Stimulated activated CD4-positive, alpha-beta T cell treated with anti-CD3 and anti-CD28 coated beads, TNF-alpha, amount 100 ng/mL, for 48 hours (primary cell): Measurements from ENCODE around the gene CNPY1.
"Not testable (repeated sequence)": the region's sequence is repeated elsewhere in the genome, so short reads cannot be mapped to it uniquely, and the experiment has no call there.

Experiments
- DNase-seq, 3 donors: peaks; one replicate each; pipeline ENCODE4 v3.0.0-alpha.2; 2020; ENCODE audit warnings: low read depth in 3 of 3

CNPY1 gene

GRCh38 chr7:155533120-155533826, 13.1 kb downstream of the CNPY1 start:
- no peak for DNase-seq

DNA sequence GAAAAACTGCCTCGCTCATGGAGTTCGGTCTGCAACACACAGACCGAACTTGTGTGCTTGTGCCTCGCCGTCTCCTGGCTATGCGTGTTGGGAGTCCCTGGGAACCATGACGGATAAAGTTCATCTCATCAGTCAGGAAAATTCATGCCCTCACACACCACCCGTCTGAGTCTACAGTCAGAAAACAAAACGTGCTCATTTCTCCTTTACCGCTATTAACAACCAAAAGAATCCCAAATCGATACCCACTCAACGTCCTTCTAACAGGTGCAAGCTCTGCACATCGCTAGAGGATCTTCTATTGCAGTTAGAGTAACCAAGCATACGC, 13.6 kb downstream of the CNPY1 start:
- DNase-seq: no peak

GRCh38 chr7:155531681-155532080, 14.7 kb downstream of the CNPY1 start:
- DNase-seq: no peak

- DNase-seq: no peak
Measured at GRCh38 chr7:155530601-155531000, 15.8 kb downstream of the CNPY1 start.

GRCh38 chr7:155529845-155530244, 16.5 kb downstream of the CNPY1 start:
- DNase-seq: no peak

DNA sequence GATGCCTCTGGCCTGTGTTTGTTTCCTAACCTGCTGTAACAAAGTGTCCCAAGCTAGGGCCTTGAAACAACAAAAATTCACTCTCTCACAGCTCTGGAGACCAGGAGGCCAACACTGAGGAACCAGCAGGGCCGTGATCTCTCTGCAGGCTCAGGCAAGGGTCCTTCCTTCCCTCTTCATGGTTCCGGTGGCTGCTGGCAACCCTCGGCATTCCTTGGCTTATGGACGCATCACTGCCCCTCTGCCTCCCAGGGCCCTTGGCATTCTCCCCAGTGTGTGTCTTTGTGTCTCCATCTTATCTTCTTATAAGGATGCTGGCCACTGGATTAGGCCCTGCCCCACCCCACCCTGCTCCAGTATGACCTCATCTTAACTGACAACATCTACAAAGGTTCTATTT, 17.0 kb downstream of the CNPY1 start:
- no peak for DNase-seq

DNA sequence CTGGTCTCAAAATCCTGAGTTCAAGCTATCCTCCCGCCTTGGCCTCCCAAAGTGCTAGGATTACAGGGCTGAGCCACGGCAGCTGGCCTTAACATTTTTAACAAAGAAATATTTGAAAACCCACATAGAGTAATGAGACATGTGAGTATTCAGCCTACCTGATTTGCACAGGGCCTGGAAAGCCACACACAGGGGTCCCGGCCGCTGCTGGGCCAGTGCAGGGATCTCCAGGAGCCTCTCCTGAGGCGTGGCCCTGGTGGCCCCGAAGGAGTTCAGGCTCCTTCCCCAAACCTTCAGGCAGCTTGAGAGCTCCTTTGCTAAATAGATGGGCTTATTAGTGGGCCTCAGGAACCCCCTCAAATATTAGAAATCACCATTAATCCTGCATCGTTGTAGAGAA, 18.7 kb downstream of the CNPY1 start:
- DNase-seq: no peak

GRCh38 chr7:155526225-155526624, 20.1 kb downstream of the CNPY1 start:
- DNase-seq: no peak

DNA sequence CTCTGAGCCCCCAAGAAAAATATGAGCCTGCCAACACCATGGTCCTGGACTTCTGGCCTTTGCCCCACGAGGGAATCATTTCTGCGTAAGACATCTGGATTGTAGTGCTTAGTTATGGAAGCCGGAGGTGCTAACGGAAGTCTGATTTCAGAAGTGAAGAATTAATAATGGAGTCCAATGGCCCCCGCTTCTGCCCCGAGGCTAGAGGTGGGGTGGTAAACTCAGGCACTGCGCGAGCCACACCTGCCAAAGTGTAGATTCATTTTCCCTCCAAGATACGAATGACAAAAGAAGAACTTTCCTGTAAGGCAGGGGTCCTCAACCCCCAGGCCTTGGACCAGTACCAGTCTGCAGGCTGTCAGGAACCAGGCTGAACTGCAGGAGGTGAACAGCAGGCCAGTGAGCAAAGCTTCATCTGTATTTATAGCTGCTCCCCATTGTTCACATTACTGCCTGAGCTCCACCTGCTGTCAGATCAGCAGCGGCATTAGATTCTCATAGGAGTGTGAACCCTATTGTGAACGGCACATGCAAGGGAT, 22.3 kb downstream of the CNPY1 start:
- DNase-seq: no peak

GRCh38 chr7:155523168-155523675, 23.1 kb downstream of the CNPY1 start:
- DNase-seq: no peak

- DNase-seq: no peak
Measured at GRCh38 chr7:155521743-155522398, 24.5 kb downstream of the CNPY1 start.

- DNase-seq: no peak
Measured at GRCh38 chr7:155521007-155521742, 25.2 kb downstream of the CNPY1 start.

DNA sequence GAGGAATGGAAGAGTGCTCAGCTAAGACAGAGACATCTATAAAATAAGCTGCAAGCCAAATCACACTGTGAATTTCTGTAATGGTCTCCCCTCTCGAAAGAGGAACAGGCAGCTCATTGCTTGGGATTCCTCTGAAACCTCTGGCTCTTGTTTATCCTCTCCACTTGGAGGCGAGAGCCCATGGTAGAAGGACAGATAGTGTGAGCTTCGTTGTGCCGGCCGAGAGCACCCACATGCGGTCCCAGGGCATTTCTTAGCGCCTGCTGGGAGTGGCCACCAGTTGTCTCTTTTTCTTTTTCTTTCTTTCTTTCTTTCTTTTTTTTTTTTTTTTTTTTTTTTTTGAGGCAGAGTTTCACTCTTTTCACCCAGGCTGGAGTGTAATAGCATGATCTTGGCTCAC, 26.2 kb downstream of the CNPY1 start:
- DNase-seq: no peak

DNA sequence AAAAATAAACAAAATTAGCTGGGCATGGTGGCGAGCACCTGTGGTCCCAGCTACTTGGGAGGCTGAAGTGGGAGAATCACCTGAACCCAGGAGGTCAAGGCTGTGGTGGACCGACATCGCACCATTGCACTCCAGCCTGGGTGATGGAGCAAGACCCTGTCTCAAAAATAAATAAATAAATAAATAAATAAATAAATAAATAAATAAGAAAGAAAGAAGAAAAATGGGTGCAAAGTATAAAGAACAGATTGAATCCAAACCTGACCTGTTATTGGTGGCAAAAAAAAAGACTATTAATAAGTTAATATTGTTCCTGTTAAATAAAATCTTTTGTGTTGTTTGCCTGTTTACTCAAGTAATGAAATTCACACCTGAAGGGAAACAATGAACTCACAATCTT, 27.0 kb downstream of the CNPY1 start:
- DNase-seq: not testable (repeated sequence)

DNA sequence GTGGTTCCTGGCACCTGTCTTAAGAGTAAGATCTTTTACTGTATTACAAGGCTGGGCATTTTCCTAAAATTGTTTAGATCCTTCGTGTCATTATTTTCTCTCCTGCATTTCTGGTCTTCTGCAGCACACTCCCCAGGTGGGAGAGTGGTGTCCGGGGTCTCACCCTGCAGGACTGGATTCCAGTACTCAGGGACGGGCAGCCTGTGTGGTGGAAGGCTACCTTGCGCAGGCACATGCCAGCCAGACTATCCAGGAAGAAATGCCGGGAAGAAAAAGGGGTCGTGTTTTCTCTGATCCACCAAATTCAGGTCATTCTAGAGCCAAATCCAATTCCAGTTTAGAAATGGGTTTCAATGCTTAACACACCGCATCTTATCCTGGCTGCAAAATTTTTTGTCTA, 27.7 kb downstream of the CNPY1 start:
- no peak for DNase-seq

DNA sequence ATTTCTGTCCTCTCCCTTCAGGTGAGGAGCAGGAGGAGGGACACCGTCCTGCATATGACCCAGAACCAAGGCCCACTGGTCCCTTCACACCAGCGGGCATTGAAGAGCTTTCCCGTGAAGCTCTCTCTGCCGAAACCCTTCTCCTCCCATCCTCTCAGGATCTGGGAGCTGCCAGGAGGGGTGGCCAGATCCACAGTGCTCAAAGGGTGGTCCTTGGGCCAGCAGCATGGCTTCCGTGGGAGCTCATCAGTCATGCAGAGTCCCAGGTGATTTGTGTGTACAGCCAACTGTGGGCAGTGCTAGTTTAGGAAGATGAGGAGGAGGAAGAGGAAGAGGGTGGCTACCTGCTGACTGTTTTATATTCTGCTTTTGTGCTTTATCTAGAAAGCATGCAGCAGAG, 28.4 kb downstream of the CNPY1 start:
- no peak for DNase-seq

GRCh38 chr7:155517452-155517851, 28.9 kb downstream of the CNPY1 start:
- no peak for DNase-seq

DNA sequence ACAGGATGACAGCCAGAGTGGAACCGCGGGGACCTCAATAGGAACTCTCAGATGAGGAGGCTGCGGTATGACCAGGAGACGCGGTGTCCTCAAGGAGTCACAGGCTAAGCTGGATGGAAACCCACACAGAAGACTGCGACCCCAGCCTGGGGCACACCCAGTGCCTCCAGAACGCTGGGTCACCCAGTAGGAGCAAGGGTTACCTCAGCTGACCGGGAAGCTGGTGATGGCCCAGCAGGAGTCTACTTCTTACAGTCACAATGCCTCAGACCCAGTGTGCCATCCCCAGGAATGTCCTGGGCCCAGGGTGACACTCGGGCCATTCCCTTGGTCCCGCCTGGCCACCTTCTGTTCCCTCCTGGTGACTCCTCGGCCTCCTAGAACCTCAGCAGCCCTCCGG, 29.9 kb downstream of the CNPY1 start:
- DNase-seq: no peak

GRCh38 chr7:155515318-155515717, 31.0 kb downstream of the CNPY1 start:
- no peak for DNase-seq

GRCh38 chr7:155514296-155514695, 32.1 kb downstream of the CNPY1 start:
- no peak for DNase-seq

- DNase-seq: no peak
Measured at GRCh38 chr7:155513543-155514285, 32.6 kb downstream of the CNPY1 start.
